ENCODE results near the gene RXRB. TPM values are rescaled to one million over a fixed set of nuclear protein-coding genes. Genes with fewer than 3 reads are reported as not detected.
"Not testable (repeated sequence)": the region's sequence is repeated elsewhere in the genome, so short reads cannot be mapped to it uniquely, and the experiment has no call there.

Gene RXRB
- total RNA-seq, 1 experiment from 2014 or later, result 30.4 TPM

- no peak for DNase-seq
- no TSS peak for BruUV-seq (replicated peaks)
- CTCF ChIA-PET, result no interaction called here
- Mint-ChIP-seq H3K4me3 (ENCODE audit: unreplicated experiment) (no peak overlapping the region), H3K27me3 (ENCODE audit: insufficient read depth, unreplicated experiment) (no peaks in the 10 kb centered on the region), H3K9me3 (ENCODE audit: unreplicated experiment) (peaks cover 13% of the 10 kb centered on the region), H3K36me3 (ENCODE audit: insufficient read depth, unreplicated experiment) (no peaks in the 10 kb centered on the region), H3K4me1 (ENCODE audit: low read depth, unreplicated experiment) (no peaks in the 10 kb centered on the region), H3K27ac (ENCODE audit: unreplicated experiment) (no peak overlapping the region)
- Histone ChIP-seq H3K4me1 (no peaks in the 10 kb centered on the region), H3K4me3 (ENCODE audit: low read depth, low read length) (no peak overlapping the region), H3K27me3 (replicated peaks; ENCODE audit: control insufficient read depth, insufficient read depth, low read length) (no peaks in the 10 kb centered on the region), H3K36me3 (ENCODE audit: control insufficient read depth, insufficient read depth, low read length) (no peaks in the 10 kb centered on the region), H3K9me3 (peaks cover 10% of the 10 kb centered on the region)
- POLR2A ChIA-PET, result no interaction called here
- no peak for TF ChIP-seq CTCF (IDR thresholded peaks at IDR 0.05; ENCODE audit: insufficient read depth in 1 of 2, low read depth in 1 of 2, low read length in 1 of 2, severe bottlenecking in 1 of 2, unreplicated experiment in 1 of 2)
- intact Hi-C loops (cut with micrococcal nuclease; ENCODE audit: unreplicated experiment), result no loop called here
These were observed 46.1 kb downstream of the RXRB start for GRCh38 chr6:33154349-33154748.

GRCh38 chr6:33151050-33151449, 49.4 kb downstream of the RXRB start:
- Histone ChIP-seq H3K4me3 (ENCODE audit: low read depth, low read length) (no peak overlapping the region), H3K9me3 (peaks cover 10% of the 10 kb centered on the region), H3K36me3 (ENCODE audit: control insufficient read depth, insufficient read depth, low read length) (no peaks in the 10 kb centered on the region), H3K27me3 (replicated peaks; ENCODE audit: control insufficient read depth, insufficient read depth, low read length) (no peaks in the 10 kb centered on the region), H3K4me1 (no peaks in the 10 kb centered on the region)
- H3K27me3 Mint-ChIP-seq (ENCODE audit: insufficient read depth, unreplicated experiment), result no peaks in the 10 kb centered on the region
- CTCF ChIA-PET, result no interaction called here
- no peak overlapping the region for H3K27ac Mint-ChIP-seq (ENCODE audit: unreplicated experiment)
- intact Hi-C loops (cut with micrococcal nuclease; ENCODE audit: unreplicated experiment), result no loop called here
- H3K36me3 Mint-ChIP-seq (ENCODE audit: insufficient read depth, unreplicated experiment), result no peaks in the 10 kb centered on the region
- H3K4me1 Mint-ChIP-seq (ENCODE audit: low read depth, unreplicated experiment), result no peaks in the 10 kb centered on the region
- no peak for TF ChIP-seq CTCF (IDR thresholded peaks at IDR 0.05; ENCODE audit: insufficient read depth in 1 of 2, low read depth in 1 of 2, low read length in 1 of 2, severe bottlenecking in 1 of 2, unreplicated experiment in 1 of 2)
- H3K9me3 Mint-ChIP-seq (ENCODE audit: unreplicated experiment), result peaks cover 13% of the 10 kb centered on the region
- no TSS peak for BruUV-seq (replicated peaks)
- POLR2A ChIA-PET, result interaction anchor here (0.6 kb wide), 1 partner anchor 179 kb away, joined by 3 read pairs; no protein-coding TSS in a partner anchor
- no peak overlapping the region for H3K4me3 Mint-ChIP-seq (ENCODE audit: unreplicated experiment)
- DNase-seq, result no peak

GRCh38 chr6:33150560-33150959, 49.9 kb downstream of the RXRB start:
- H3K27ac Mint-ChIP-seq (ENCODE audit: unreplicated experiment); DNase-seq; H3K36me3 Mint-ChIP-seq (ENCODE audit: insufficient read depth, unreplicated experiment); H3K4me3 ChIP-seq (ENCODE audit: low read depth, low read length); intact Hi-C loops (cut with micrococcal nuclease; ENCODE audit: unreplicated experiment); BruUV-seq (replicated peaks); CTCF ChIA-PET; H3K4me1 ChIP-seq; H3K27me3 Mint-ChIP-seq (ENCODE audit: insufficient read depth, unreplicated experiment); H3K4me1 Mint-ChIP-seq (ENCODE audit: low read depth, unreplicated experiment); H3K4me3 Mint-ChIP-seq (ENCODE audit: unreplicated experiment); H3K36me3 ChIP-seq (ENCODE audit: control insufficient read depth, insufficient read depth, low read length); H3K27me3 ChIP-seq (replicated peaks; ENCODE audit: control insufficient read depth, insufficient read depth, low read length): not testable (repeated sequence)
- peaks cover 10% of the 10 kb centered on the region for H3K9me3 ChIP-seq
- POLR2A ChIA-PET, result interaction anchor here (0.6 kb wide), 1 partner anchor 179 kb away, joined by 3 read pairs; no protein-coding TSS in a partner anchor
- H3K9me3 Mint-ChIP-seq (ENCODE audit: unreplicated experiment), result peaks cover 13% of the 10 kb centered on the region
